ENCODE data around the gene CSMD2.

Gene CSMD2

DNA sequence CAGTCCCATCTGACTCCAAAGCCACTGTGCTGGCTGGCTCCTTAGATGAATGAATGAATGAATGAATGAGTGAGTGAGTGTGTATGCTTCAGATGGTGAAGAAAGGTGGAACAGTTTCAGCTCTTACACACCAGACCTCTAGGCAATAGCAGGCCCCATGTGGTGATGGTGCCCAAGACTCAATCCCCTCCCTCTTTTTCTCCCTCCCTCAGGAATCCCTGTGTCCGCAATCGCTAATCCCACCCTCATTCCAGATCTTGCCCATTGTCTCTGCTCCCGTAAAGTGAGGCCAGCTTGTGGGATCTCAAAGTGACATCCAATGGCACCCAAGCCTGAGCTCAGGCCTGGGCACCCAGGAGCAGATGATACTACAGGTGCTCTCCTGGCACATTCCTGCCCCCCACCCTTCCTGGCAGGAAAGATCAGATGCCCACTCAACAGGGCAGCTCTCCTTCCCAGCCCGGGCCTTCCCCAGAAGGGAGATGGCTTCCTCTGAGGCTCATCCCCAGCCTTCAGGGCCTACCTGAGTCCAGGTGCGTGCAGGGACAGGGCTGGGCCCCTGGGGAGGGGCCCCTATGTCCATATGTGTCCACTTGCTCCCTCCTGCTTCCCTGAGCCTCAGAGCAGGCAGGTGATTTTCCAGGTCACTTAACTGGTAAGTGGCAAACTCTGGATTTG lies 194.7 kb downstream of the CSMD2 start:
- in situ Hi-C loops (cut with MboI; ENCODE audit: low sequenced_read_pairs), result no loop called here

DNA sequence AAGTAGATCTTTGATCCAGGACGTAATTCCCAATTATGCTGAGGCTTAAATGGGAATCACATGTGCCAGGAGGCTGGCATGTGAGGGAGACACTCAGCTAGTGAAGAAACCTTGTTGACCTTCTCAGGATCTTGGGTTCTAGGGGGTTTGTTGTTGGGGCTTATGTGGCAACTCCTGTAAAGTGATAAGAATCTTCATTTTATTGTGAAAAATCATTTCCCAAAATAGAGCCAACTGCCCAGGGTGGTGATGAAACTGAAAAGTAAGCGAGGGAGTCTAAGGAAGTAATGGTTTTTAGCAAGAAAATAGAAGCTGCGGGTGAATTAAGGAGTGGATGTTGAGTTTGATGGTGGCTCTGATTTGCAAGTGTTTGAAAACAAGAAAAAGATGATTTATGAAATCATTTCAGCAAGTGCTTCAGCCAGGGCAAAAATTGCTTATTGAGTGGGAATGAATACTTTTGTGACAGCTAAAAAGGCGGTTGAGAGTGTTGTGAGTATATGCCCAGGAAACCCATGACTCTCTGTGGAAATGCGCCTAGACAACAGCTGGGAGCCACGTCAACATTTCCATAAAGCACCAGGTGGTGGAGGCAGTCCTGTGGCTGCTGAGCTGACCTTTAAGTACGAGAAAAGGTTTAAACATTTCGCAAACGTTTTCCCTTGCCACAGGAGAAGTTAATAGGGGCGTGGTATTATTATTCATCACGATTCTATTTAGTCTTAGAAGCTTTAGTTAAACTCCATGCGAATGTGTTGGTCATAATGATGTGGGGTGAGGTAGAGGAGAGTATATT lies 198.5 kb downstream of the CSMD2 start:
- in situ Hi-C loops (cut with MboI; ENCODE audit: low sequenced_read_pairs), result no loop called here

DNA sequence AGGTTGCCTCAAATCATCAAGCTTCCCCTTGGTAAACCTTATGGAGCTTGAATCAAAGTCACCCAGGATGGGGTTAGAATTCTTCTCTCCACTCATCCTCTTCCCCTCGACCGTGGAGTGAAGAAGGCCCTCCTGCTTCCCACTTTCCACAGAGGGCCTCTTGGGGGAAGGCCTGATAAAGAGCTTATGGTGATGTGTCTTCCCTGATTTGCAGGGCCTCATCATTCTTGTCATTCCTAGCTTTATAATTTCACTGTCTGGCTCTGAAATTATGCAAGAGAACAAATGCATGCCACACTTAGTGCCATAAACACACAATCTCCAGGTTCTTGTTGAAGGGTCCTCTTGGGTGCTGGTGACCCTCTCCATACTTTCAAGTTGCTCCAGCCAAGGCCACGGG lies 199.9 kb downstream of the CSMD2 start:
- in situ Hi-C loops (cut with MboI; ENCODE audit: low sequenced_read_pairs), result no loop called here

DNA sequence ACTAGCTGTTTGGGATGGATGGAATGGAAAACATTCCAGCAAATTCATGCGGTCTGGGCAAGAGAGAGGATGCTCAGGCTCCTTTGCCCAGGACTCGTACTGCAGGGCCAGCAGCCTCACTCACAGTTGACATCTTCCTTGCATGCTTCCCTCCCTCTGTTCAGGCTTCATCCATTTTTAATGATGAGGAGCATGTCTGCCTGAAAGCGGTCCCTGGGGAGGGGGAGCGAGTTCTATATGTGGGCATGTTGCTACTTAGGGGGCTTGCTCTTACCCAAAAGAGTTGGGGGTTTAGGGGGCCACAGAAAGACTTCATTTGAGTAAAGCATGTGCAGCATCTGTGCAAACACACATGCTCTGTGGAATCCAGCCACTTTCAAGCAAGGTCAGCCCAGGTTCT lies 203.0 kb downstream of the CSMD2 start:
- in situ Hi-C loops (cut with MboI; ENCODE audit: low sequenced_read_pairs), result no loop called here

DNA sequence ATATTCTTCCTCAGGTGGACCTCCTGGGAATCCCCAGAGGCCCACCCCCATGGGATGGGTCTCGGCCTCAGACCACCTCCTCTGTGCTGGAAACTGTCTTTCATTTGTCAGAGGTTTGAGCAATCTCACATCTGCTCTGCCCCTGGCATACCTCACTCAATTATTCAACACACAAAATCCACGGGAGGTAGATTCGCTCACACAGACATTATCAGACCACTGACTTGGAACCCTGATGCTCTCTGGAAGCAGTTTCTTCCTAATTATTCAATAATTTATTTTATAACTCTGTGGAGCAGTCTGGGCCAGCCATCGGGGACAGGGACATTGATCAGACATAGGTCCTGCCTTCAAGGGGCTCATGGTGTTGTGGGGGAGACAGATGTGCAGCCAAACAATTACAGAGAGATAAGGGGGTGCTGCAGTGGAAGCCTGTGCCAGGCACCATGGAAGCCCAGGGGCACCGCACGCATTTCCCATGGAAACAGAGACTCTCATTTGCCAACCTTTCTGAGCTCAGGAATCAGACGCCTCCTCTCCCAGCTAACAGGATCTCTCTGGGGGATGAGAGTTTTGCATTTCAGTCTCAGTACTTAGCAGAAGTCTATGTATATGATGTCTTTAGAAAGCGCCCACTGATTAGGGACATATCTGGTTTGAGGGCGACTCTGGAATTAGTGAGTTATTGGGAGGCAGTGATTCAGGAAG lies 204.7 kb downstream of the CSMD2 start:
- in situ Hi-C loops (cut with MboI; ENCODE audit: low sequenced_read_pairs), result no loop called here

DNA sequence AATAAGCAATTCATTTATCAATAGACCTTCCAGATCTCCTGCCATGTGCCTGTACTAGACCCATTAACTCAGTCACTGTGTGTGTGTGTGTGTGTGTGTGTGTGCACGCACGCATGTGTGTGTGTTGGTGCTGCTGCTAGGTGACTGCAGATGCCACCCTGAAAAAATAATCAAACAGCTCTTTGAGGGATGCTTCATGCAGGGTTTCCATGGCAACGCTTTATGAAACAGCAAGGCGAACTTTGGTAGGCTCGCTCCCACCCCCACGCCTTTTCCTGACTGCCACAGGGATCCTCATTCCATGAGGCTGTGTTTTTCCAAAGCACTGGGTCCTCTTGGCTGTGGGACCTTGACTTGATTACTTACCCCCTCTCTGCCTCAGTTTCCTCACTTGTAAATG lies 207.2 kb downstream of the CSMD2 start:
- in situ Hi-C loops (cut with MboI; ENCODE audit: low sequenced_read_pairs), result no loop called here

DNA sequence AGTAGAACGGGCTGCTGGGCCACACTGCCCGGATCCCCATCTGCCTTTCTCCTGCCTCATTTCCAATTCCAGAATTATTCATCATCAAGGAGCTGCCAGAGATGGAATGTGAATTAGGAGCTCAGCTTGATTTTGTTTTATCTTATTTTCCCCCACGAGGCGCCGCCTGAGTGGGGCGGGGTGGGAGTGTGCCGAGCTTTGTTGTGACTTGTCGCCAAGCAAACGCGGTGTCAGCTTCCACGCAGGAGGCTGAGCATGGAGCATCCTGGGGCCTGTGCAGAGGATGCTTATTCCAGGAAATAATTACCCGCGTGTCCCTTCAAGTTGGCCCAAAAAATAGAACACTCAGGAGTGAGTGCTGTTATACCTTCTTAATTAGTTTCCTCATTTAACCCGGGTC lies 209.9 kb downstream of the CSMD2 start:
- in situ Hi-C loops (cut with MboI; ENCODE audit: low sequenced_read_pairs), result no loop called here

DNA sequence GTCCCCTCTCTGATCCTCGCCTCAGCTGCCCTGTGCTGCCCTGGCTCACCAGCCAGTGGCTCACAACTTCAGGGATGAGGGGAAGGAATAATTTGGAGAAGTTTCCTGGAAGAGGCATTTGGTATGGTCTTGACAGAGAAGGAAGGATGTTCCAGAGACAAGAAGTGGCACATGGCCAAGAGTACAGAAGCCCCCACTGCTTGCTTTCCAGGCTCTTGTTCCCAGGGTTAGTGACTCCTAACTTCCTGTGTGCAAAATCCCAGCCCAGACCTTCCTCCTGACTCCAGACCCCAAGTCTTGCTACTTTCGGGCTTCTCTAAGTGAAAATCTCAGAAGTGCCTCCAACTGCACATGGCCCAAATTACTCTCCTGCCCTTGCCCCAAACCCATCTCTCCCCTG lies 215.5 kb downstream of the CSMD2 start:
- in situ Hi-C loops (cut with MboI; ENCODE audit: low sequenced_read_pairs), result no loop called here

DNA sequence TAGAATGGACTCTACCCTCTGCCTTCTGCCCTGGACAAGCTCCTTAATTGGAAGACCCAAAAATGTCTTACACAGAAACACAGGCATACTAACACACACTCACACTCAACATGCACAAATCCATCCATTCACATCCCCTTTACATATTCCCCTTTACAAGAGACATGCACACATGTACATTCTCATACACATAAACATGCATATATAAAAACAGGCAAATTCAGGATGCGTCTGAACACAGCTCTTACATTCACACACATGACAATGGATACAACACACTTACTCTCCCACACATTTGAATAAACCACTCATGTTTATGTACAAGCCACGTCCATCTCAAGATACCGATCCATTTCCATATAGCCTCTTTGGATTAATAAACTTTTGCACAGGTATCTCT lies 216.7 kb downstream of the CSMD2 start:
- in situ Hi-C loops (cut with MboI; ENCODE audit: low sequenced_read_pairs), result no loop called here

DNA sequence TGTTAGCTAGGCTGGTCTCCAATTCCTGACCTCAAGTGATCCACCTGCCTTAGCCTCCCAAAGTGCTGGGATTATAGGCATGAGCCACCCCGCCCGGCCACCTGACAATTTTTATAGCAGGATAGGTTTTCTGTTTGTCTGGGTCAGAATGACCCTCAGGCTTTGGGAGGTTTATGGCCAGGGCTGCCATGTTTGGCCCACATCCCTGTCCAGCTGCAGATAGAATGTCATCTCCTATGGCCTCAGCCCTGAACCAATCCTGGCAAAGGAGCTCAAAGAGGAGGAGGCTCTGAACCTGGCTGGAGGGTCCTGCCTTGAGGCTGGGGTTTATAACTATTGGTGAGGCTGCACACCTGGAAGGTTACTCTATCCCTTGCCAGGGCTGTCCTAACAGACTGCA lies 218.2 kb downstream of the CSMD2 start:
- in situ Hi-C loops (cut with MboI; ENCODE audit: low sequenced_read_pairs), result no loop called here

DNA sequence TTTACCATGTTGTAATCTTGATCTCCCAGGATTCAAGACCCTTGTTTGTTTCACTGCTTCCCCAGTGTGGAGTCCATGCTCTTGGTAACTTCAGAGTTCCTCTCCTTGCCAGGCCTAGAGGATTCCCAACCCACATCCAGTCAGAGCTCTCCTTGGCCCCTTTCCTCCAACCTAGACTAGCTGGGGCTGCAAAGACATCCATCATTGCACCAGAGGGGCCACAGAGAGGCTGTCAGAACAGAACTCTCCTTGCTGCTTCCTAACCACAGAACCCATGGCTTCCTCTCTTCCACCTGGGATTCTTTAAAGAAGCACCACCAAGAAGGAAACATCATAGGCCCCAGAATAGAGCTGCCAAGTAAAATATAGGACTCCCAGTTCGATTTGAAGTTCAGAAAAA lies 220.2 kb downstream of the CSMD2 start:
- in situ Hi-C loops (cut with MboI; ENCODE audit: low sequenced_read_pairs), result no loop called here

DNA sequence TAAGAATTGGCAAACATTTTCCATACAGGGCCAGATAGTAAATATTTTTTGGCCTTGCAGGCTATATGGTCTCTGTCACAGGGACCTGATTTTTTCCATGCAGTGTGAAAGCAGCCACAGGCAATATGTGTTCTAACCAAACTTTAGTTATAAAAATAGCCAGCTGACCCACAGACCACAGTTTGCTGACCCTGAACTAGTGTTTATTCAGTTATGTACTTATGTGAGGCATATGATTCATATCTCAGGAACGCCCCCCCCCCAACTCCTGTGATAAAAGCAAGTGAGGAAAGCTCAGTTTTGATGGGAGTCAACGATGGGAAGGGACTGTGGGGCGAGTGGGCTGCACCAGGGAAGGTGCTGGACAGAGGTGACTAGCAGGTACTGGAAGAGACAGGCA lies 221.1 kb downstream of the CSMD2 start:
- in situ Hi-C loops (cut with MboI; ENCODE audit: low sequenced_read_pairs), result no loop called here

DNA sequence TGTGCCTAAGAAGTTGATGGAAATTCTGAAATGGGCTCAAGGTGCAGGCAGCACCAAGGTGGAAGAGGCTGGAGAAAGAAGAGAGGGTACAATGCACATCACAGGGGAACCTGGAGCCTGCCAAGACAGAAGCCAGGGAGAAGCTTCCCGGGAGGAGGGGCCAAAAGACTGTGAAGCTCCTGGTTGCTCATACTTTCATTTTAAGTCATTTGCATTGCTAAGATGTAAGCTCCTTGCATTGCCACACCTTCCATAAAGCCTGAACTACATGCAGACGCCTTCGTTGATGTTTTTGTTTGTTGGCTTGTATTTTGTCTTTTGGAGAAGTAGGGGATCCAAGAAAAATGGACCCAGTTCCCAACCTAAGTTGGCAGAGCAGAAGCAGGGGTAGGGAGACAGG lies 232.2 kb downstream of the CSMD2 start:
- in situ Hi-C loops (cut with MboI; ENCODE audit: low sequenced_read_pairs), result no loop called here

DNA sequence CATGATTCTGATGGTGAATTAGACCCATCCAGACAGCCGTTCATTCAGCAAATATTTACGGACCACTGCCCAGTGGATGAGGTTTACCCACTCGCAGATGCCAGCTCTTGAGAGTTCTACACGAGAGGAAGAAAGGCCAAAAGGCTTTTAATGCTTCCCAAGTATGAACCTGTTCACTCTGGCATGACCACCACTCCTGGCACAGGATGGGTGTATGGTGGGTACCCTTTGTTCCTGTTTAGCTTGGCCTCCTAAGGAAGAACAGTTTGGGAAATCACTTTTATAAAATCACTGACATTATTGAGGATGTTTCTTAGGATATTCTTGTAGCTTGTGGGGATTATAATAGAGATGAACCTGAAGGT lies 233.9 kb downstream of the CSMD2 start:
- in situ Hi-C loops (cut with MboI; ENCODE audit: low sequenced_read_pairs), result no loop called here

DNA sequence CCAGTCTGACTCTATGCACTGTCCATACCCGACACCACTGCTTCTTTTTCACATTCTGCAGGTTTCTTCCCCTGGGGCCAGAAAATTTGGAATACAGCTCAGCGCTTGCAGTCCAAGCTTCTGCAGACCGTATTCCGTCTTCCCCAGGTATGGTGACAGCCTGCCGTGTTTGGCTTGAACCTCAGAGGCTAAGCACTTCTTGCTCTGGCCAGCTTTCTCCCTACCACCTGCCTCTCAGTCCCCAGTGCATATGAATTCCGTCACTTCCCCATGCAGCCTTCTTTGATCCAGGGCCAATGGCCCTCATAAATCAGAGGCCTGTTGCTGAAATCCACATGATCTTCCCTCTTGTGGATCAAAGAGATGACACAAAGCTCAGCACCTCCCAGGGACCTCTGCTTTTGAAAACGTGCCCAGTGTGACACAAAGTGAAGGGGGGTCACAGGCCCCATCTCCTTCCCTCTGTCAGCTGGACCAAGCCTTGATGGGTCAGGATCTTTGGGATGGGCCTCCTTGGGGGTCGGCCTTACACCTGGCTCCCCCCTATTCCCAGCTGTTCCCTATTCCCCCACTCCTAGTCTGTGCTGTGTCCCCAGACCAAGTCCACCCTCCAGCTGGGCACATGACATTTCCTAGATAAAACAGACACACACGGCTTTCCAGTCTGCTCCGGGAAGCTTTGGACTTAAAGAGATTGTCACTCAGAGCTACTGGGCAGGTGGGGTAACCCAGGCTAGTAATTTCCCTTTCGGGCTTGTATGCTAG lies 234.5 kb downstream of the CSMD2 start:
- in situ Hi-C loops (cut with MboI; ENCODE audit: low sequenced_read_pairs), result no loop called here

DNA sequence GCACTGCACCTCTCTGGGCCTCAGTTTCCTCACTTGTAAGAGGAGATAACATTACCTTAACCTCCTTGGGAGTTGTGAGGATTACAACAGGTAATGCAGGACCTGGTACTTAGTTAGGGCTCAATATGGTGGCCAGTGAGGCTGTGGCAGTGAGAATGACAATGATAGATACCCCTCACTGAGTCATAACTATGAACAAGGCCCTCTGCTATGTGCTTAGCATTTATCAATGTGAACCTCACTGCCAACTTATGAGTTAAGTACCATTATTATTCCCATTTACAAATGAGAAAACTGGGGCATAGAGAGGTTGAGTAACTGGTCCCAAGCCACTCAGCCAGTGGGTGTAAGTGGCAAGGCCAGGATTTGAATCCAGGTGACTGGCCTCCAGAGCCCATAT lies 236.8 kb downstream of the CSMD2 start:
- in situ Hi-C loops (cut with MboI; ENCODE audit: low sequenced_read_pairs), result no loop called here

DNA sequence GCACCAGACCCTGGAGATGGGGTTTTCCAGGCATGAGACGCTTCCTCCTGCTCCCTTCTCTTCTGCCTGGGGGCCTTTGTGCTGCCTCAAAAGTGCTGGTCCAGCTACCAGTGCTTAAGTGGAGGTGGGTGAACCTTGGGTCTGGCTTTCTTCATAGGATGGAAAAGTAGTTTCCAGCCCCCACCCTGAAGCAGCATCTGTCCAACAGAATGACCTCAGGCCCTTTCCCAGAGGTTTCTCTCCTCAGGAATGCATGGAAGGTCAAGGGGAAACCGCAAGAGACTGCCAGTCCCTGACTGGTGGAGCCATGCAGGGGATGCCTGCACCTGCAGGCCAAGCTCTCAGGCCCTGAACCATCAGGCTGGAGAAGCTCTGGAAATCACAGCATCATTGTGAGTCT lies 237.3 kb downstream of the CSMD2 start:
- in situ Hi-C loops (cut with MboI; ENCODE audit: low sequenced_read_pairs), result no loop called here

DNA sequence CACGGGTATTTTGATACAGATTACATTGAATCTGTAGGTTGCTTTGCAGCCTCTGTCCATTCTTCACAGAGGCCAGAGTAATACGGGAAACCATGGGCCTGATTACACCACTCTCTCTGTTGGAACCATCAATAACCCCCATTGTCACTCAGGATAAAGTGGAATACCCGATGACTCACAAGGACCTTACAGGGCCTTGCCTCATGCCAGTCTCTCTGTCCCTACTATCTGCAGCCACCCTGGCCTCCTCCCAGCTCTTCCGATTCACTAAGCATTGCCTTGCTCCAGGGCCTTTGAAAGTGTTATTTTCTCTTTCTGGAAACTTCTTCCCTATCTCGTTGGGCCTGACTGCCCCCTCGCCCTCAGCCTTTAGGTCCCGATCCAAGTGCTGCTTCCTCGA lies 239.4 kb downstream of the CSMD2 start:
- in situ Hi-C loops (cut with MboI; ENCODE audit: low sequenced_read_pairs), result no loop called here

DNA sequence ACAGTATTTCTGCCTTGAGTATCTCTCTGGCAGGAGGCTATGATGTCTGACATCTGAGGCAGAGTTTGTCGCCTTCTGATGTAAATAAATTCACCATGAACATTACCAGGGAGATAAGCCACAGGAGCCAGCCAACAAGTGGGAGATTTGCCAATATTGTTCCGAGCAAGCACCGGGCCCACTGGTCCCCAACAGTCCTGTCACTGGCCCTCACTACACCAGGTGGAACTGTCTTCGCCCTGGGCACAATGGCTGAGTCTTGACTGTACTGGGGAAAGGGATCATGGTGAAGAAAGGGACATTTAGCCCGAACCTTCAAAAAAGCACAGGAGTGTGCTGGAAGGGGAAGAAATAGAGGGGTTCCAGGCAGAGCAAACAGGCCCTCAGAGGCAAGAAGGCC lies 243.7 kb downstream of the CSMD2 start:
- in situ Hi-C loops (cut with MboI; ENCODE audit: low sequenced_read_pairs), result no loop called here

DNA sequence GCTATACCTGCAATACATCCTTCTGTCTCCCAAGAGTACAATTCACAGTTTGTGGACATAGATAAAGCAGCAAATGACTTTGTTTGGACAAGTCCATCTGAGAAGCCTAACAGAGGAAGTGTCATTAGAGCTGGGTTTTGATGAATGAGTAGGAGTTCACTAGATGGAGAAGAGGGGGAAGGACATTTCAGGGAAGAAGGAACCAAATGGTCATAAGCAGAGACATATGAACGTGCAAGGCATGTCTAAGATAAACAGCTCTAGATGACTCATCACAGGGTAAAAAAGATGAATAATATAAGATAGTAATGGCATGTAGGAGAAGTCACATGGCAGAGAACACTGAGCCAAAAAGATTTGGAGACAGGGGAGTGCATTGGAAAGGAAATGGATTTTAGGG lies 246.7 kb downstream of the CSMD2 start:
- in situ Hi-C loops (cut with MboI; ENCODE audit: low sequenced_read_pairs), result no loop called here

DNA sequence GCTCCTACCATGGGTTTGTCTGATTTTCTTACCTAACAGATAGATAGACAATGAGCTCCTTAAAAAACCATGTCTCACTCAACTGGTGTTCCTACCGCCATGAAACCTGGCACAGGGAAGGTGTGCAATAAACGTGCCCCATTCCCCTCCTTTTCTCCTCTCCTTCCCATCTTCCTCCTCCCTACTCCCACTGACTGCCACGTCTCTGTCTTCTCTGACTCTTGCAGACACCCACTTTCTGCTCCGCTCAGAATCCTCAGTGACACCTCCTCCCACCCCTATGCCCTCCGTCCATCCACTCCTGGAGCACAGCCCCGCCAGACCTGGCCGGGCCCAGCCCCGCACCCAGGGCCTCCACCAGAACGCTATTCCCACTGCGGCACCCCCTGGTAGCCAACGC lies 248.2 kb downstream of the CSMD2 start:
- in situ Hi-C loops (cut with MboI; ENCODE audit: low sequenced_read_pairs), result no loop called here
